Measurements from ENCODE around the gene RANBP9. TPM values are rescaled to one million over a fixed set of nuclear protein-coding genes. Genes with fewer than 3 reads are reported as not detected.

Gene RANBP9
- total RNA-seq, 1 donor from 2014 or later: 57.6 TPM

GRCh38 chr6:13574149-13574570 is 137.5 kb downstream of the RANBP9 start:
- intact Hi-C loops (cut with micrococcal nuclease): loop anchor here (1.0 to 10.0 kb wide), 14 partner anchors 41 to 1675 kb away; partner anchors contain the start of genes HIVEP1, MCUR1, NOL7 and TBC1D7

GRCh38 chr6:13573669-13574110 is 137.9 kb downstream of the RANBP9 start:
- intact Hi-C loops (cut with micrococcal nuclease): loop anchor here (1.0 to 10.0 kb wide), 14 partner anchors 42 to 1675 kb away; partner anchors contain the start of genes HIVEP1, MCUR1, NOL7 and TBC1D7

DNA sequence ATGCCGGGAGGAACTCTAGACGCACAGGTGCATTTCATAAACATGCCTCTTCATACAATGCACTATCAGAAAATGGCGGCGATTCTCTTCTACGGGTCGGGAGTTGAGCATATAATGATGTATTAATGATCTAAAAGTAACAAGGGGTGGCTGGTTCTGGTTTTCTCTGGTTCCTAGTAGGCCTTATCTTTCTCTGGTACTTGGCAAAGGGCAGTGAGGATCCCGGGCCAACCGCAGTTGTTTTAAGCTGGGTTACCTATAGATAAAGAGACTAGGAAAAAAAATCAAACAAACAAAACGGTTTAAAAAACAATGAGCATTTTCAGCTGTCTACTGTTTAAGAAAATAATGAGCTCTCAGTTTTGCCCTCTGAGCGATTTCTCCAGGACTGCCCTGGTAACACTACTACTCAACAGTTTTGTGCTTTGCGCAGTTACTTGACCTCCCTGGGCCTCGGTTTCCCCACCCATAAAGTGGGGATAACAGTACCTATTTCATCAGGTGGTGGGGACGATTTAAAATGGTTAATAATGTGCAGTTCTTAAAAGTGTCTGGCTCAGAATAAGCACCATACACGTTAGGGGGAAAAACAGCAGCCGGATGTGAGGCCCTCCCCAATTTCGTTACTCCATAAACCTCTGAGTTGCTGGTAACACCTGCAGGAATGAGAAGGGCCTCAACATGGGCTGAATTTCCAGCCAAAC is 138.5 kb downstream of the RANBP9 start:
- intact Hi-C loops (cut with micrococcal nuclease): loop anchor here (5.0 to 10.0 kb wide), 2 partner anchors 224 to 1558 kb away; partner anchors contain the start of gene HIVEP1

- intact Hi-C loops (cut with micrococcal nuclease): loop anchor here (5.0 to 10.0 kb wide), 2 partner anchors 225 to 1557 kb away; partner anchors contain the start of gene HIVEP1
Observed at GRCh38 chr6:13572240-13572639, 139.4 kb downstream of the RANBP9 start.

Other genes starting within 250 kb of the RANBP9 start
- gene GFOD1, start 224.2 kb downstream of the RANBP9 start, total RNA-seq: 2.4 and 2.8 TPM in 2 replicates
- gene SIRT5, start 137.2 kb downstream of the RANBP9 start, total RNA-seq: 7.7 and 10.2 TPM in 2 replicates
- 61.1 and 64.3 TPM in 2 replicates for gene NOL7, start 96.5 kb downstream of the RANBP9 start, total RNA-seq
- gene MCUR1, start 102.7 kb upstream of the RANBP9 start, total RNA-seq: 16.4 and 23.2 TPM in 2 replicates
- gene RNF182, start 213.1 kb upstream of the RANBP9 start, total RNA-seq: not detected in 2 replicates

Measured in T-helper 1 cell treated with Interleukin-12 subunit alpha and Interleukin-12 subunit beta and Interleukin-4 antibody, amounts not matched to agents 30 ng/mL and 1 ng/mL, for 36 hours (primary cell).